Esophagus muscularis mucosa (tissue), 4 donors: ENCODE data around the gene HCK.

Experiments
- CTCF ChIP-seq, 3 experiments: fragments of 200-600 bp in 2 of 3; fragments of 450-650 bp in 1 of 3; sonication (generic) in 2 of 3; IDR thresholded peaks; one replicate each; pipeline ENCODE4 v1.5.1; 2017 to 2019; ENCODE audit warnings: antibody characterized with exemption in 3 of 3, mild to moderate bottlenecking in 2 of 3, moderate library complexity in 1 of 3
- EP300 ChIP-seq: sonication (generic); formaldehyde crosslinking; IDR thresholded peaks from one replicate; pipeline ENCODE4 v1.6.1; 2017; ENCODE audit warnings: antibody characterized with exemption
- POLR2A ChIP-seq: fragments of 450-650 bp; IDR thresholded peaks from one replicate; pipeline ENCODE4 v1.6.1; 2017; ENCODE audit warnings: antibody characterized with exemption, moderate library complexity, mild to moderate bottlenecking, low read depth

GRCh38 chr20:32062776-32063170, 10.7 kb downstream of the HCK start:
- no peak for TF ChIP-seq CTCF (IDR thresholded peaks at IDR 0.05)
- TF ChIP-seq POLR2A, result no peak
- no peak for TF ChIP-seq EP300
